Nephron progenitor cell (in vitro differentiated cells): ENCODE measurements around the gene IL9.

Experiments
- DNase-seq: peaks from one replicate; pipeline ENCODE4 v3.0.0; 2021
- H3K27ac Mint-ChIP-seq: 2 replicates; pipeline ENCODE4 v1.8.0; 2021; ENCODE audit warnings: mild to moderate bottlenecking, moderate library complexity, mixed read lengths
- H3K27me3 Mint-ChIP-seq: 2 replicates; pipeline ENCODE4 v1.8.0; 2021; ENCODE audit warnings: mild to moderate bottlenecking, low read depth, mixed read lengths; ENCODE audit not compliant: poor library complexity
- H3K36me3 Mint-ChIP-seq: 2 replicates; pipeline ENCODE4 v1.8.0; 2021; ENCODE audit warnings: low read depth, mixed read lengths
- H3K4me1 Mint-ChIP-seq: 2 replicates; pipeline ENCODE4 v1.8.0; 2021; ENCODE audit warnings: mixed read lengths
- H3K4me3 Mint-ChIP-seq: 2 replicates; pipeline ENCODE4 v1.8.0; 2021; ENCODE audit warnings: mild to moderate bottlenecking, moderate library complexity, mixed read lengths
- H3K9me3 Mint-ChIP-seq: 2 replicates; pipeline ENCODE4 v1.8.0; 2021; ENCODE audit warnings: mild to moderate bottlenecking, moderate library complexity, mixed read lengths
- TF ChIP-seq, protein P1 (sequence below): fragments of 200-600 bp; sonication (generic); IDR thresholded peaks from 2 replicates; pipeline ENCODE4 v1.5.0; 2021; ENCODE audit warnings: antibody characterized with exemption

Gene IL9

DNA sequence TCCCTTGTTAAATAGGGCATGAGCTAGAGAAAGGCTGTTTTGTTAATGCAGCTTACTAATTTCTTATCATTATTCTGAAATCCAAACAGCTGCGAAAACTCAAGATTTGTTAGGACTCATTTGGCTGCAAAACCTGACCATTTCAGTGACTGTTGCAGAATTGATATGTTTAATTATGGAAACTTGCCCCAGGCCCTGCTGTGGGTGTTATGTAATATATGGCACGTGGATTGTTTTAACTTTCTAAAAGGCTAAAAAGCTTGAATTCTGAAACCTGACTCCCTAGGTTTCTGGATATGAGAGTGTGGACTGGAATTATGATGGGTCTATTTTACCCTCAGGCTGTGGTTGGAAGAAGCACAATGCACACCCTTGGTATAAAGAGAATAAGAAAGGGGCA lies 4.4 kb downstream of the IL9 start:
- Mint-ChIP-seq H3K27ac (no peak overlapping the region), H3K4me3 (no peak overlapping the region), H3K27me3 (peaks cover 36% of the 10 kb centered on the region), H3K4me1 (peaks cover 15% of the 10 kb centered on the region), H3K9me3 (no peaks in the 10 kb centered on the region), H3K36me3 (no peaks in the 10 kb centered on the region)
- no peak for DNase-seq
- TF ChIP-seq, protein P1, sequence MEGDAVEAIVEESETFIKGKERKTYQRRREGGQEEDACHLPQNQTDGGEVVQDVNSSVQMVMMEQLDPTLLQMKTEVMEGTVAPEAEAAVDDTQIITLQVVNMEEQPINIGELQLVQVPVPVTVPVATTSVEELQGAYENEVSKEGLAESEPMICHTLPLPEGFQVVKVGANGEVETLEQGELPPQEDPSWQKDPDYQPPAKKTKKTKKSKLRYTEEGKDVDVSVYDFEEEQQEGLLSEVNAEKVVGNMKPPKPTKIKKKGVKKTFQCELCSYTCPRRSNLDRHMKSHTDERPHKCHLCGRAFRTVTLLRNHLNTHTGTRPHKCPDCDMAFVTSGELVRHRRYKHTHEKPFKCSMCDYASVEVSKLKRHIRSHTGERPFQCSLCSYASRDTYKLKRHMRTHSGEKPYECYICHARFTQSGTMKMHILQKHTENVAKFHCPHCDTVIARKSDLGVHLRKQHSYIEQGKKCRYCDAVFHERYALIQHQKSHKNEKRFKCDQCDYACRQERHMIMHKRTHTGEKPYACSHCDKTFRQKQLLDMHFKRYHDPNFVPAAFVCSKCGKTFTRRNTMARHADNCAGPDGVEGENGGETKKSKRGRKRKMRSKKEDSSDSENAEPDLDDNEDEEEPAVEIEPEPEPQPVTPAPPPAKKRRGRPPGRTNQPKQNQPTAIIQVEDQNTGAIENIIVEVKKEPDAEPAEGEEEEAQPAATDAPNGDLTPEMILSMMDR: no peak

DNA sequence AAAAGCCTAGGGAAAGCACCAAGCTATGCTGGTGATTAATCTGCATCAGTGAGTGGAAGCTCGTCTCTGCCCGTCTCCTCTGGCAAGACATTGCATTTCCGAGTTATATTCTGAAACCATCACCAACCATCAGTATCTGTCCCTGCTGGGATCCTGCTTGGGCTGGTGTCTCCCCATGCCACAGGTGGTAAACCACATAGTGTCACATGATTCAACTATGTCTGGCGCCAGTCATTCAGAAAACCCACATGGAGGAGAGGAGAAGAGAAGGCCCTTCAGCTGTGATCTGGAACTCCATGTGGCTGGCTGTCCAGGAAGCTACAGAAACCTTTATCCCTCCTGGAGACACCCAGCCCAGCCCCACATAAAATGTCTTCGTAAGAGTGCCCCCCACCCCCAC lies 4.8 kb downstream of the IL9 start:
- TF ChIP-seq, protein P1: no peak
- no peaks in the 10 kb centered on the region for H3K36me3 Mint-ChIP-seq
- peaks cover 36% of the 10 kb centered on the region for H3K27me3 Mint-ChIP-seq
- peaks cover 15% of the 10 kb centered on the region for H3K4me1 Mint-ChIP-seq
- DNase-seq: no peak
- H3K9me3 Mint-ChIP-seq: no peaks in the 10 kb centered on the region
- no peak overlapping the region for H3K4me3 Mint-ChIP-seq
- no peak overlapping the region for H3K27ac Mint-ChIP-seq

DNA sequence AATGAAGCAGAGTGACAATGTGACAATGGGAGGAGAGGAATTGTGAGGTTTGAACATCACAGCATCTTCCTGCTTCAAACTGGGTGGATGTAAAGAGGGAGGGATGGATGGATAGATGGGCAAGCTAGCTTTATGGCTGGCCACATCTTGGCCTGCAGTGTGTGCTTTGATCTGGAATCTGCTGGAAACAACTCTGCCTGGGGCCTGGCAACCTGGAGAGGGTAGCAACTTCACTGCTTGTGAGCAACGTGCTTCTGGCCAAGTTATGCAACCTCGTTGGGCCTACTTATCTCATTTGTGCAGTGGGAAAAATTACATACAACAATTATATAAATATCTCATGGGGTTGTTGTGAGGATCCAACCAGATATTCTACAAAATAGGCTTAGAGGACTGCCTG lies 5.3 kb downstream of the IL9 start:
- Mint-ChIP-seq H3K4me3 (no peak overlapping the region), H3K27me3 (peaks cover 39% of the 10 kb centered on the region), H3K36me3 (no peaks in the 10 kb centered on the region), H3K4me1 (peaks cover 15% of the 10 kb centered on the region), H3K27ac (no peak overlapping the region), H3K9me3 (no peaks in the 10 kb centered on the region)
- no peak for DNase-seq
- TF ChIP-seq, protein P1: no peak

DNA sequence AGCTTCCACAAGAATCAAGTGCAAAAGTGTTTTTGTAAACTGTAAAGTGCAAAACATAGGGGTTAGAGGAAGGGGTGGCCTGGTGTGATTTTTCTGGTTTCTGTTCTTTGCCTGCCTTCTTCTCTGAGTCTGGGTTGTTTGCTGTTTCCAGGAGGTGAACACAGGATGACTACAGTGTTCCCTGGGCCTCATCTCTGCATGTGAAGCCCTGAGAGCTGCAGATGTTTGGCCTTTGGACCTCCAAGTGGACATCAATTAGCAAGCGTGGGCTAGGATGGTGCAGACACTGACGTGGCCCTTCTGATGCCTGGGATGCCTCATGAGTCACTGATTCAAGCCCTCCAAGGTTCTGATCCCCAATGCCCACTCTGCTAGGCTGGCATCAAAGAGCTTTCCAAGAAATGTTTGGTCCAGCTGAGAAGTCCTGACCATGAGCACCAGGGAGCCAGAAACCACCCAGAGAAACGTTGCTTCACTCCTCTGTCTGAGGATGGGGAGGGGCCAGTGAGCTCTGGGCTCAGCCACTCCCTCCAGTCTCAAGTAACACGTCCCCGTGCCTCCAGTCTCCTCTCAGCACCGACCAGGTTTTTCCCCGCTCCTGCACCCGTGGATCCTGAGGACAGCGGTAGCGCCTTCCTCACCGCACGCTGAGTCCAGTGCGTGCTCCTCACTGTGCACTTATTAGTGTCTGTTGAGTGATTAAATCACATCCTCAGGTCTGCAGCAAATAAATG lies 7.6 kb downstream of the IL9 start:
- H3K36me3 Mint-ChIP-seq: no peaks in the 10 kb centered on the region
- no peak overlapping the region for H3K4me3 Mint-ChIP-seq
- peaks cover 52% of the 10 kb centered on the region for H3K27me3 Mint-ChIP-seq
- no peaks in the 10 kb centered on the region for H3K9me3 Mint-ChIP-seq
- TF ChIP-seq, protein P1: no peak
- H3K27ac Mint-ChIP-seq: no peak overlapping the region
- peaks cover 15% of the 10 kb centered on the region for H3K4me1 Mint-ChIP-seq
- peak; percentile 55 for DNase-seq

DNA sequence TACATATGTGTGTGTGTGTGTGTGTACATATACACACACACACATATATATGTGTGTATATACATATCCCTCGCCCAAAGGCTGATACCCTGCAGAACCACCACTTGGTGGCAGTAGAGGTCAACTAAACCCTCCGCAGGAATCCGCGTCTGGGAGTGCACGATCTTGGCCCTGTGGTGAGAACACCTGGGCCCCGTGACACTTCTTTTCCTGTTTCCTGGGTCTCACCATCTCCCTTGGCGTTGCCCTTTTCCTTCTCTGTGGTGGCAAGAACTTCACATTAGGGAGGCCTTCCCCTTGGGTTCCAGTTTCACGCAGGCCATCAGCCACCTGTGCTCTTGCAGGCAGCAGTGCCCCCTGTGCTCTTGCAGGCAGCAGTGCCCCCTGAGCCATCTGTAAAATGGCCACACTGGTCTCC lies 8.2 kb downstream of the IL9 start:
- H3K9me3 Mint-ChIP-seq: no peaks in the 10 kb centered on the region
- TF ChIP-seq, protein P1: peak; percentile 90
- H3K4me3 Mint-ChIP-seq: no peak overlapping the region
- H3K36me3 Mint-ChIP-seq: no peaks in the 10 kb centered on the region
- H3K4me1 Mint-ChIP-seq: peaks cover 15% of the 10 kb centered on the region
- H3K27me3 Mint-ChIP-seq: peaks cover 58% of the 10 kb centered on the region
- DNase-seq: peak; percentile 73
- no peak overlapping the region for H3K27ac Mint-ChIP-seq

DNA sequence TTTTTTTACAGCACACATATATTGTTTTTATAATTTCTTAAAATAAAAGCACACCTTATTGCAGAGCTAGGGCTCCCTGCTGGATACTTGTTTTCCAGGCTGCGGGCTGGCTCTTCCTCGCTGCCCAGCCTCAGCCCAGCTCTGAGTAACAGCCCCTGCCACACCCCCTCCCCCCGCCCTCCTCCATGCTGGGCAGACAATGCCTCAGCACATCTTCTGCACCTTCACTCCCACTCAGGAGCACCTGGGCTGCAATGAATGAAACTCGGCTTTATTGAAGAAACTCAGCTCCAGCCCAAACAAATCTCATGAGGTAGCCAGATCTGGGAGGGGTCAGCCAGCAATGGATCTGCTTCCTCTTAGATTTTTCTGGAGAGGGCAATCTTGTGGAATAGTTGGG lies 9.5 kb downstream of the IL9 start:
- DNase-seq: no peak
- no peaks in the 10 kb centered on the region for H3K36me3 Mint-ChIP-seq
- TF ChIP-seq, protein P1: no peak
- no peak overlapping the region for H3K4me3 Mint-ChIP-seq
- no peaks in the 10 kb centered on the region for H3K9me3 Mint-ChIP-seq
- H3K27me3 Mint-ChIP-seq: peaks cover 60% of the 10 kb centered on the region
- no peak overlapping the region for H3K27ac Mint-ChIP-seq
- H3K4me1 Mint-ChIP-seq: peaks cover 15% of the 10 kb centered on the region
